Mesenteric fat pad (tissue), 1 donor: ENCODE results near the gene MAP3K10. TPM values are rescaled to one million over a fixed set of nuclear protein-coding genes. Genes with fewer than 3 reads are reported as not detected.
"Not testable (repeated sequence)": the region's sequence is repeated elsewhere in the genome, so short reads cannot be mapped to it uniquely, and the experiment has no call there.

Experiments
- DNase-seq: peaks from one replicate; pipeline ENCODE4 v3.0.0-alpha.2; 2020; ENCODE audit warnings: low spot score
- total RNA-seq: library from RNA; stranded (reverse); fragmentation: NEBNext Ultra II Directional; extraction: Animal tissue kit (Norgen Biotek cat#: 25700); gene quantifications from one replicate; pipeline ENCODE4 v1.2.1, GENCODE V29; 2021
- donor health status: DM: yes; HTN: yes; CAD: no.

The MAP3K10 gene
- total RNA-seq, 1 donor from 2014 or later, result 18.0 TPM

- DNase-seq, result not testable (repeated sequence)
Observed at GRCh38 chr19:40171293-40171692, 19.9 kb upstream of the MAP3K10 start.

GRCh38 chr19:40174092-40174491 is 17.1 kb upstream of the MAP3K10 start:
- DNase-seq, result no peak

GRCh38 chr19:40175820-40176219 is 15.4 kb upstream of the MAP3K10 start:
- no peak for DNase-seq

DNA sequence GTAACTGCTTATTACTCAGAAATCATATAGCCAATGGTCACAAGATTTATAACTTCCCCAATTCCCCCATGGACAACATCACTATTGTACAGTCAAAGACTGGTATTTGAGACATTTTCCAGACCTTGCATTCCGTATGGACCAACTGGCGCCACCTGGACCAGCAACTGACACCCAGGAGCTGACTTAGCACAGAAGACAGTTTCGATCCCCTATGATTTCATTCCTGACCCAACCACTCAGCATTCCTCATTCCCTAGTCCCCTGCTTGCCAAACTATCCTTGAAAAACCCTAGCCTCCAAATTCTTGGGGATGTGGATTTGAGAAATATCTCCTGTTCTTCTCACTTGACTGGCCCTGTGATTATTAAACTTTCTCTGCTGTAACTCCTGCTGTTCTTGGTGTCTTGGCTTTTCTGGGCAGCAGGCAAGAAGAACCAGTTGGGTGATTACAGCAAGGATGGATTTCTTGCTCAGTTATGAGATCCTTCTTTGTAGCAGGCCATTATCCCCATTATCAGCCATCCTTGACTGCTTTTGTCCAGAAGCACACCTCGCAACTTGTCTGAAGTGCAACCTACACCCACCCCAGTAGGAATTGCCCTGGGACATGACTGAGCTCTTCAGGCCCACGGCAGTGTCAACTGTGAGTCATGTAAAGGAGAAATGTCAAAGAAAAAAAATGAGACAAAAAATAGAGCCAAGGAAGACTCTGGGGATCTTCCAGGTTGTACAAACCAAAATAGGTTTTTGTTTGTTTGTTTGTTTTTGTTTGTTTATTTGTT is 13.7 kb upstream of the MAP3K10 start:
- DNase-seq, result no peak

GRCh38 chr19:40178756-40179155 is 12.5 kb upstream of the MAP3K10 start:
- DNase-seq, result no peak

DNA sequence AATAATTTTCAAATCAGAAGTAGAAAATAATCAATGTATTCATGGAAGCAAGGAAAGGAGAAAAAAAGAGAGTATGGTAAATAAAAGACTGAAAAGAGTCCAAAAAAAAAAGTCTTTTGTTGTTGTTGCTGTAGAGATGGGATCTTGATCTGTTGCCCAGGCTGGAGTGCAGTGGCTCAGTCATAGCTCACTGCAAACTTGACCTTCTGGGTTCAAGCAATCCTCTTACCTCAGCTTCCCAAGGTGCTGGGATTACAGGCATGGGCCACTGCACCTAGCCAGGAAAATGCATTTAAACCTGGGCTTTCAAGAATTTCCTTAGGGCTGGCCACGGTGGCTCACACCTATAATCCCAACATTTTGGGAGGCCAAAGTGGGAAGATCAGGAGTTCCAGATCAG is 7.0 kb upstream of the MAP3K10 start:
- no peak for DNase-seq

DNA sequence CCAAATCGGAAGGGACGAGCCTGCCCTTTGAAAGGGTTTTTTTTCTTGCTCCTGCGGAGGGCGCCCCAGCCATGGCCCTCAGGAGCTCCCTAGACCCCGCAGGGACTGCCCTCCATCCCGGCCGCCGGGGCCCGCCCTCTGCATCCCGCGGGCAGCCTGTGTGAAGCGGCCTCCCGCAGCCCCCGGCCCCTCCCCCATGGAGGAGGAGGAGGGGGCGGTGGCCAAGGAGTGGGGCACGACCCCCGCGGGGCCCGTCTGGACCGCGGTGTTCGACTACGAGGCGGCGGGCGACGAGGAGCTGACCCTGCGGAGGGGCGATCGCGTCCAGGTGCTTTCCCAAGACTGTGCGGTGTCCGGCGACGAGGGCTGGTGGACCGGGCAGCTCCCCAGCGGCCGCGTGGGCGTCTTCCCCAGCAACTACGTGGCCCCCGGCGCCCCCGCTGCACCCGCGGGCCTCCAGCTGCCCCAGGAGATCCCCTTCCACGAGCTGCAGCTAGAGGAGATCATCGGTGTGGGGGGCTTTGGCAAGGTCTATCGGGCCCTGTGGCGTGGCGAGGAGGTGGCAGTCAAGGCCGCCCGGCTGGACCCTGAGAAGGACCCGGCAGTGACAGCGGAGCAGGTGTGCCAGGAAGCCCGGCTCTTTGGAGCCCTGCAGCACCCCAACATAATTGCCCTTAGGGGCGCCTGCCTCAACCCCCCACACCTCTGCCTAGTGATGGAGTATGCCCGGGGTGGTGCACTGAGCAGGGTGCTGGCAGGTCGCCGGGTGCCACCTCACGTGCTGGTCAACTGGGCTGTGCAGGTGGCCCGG is 815 bp downstream of the MAP3K10 start:
- no peak for DNase-seq

- no peak for DNase-seq
Observed at GRCh38 chr19:40192758-40193586, 1.7 kb downstream of the MAP3K10 start.

DNA sequence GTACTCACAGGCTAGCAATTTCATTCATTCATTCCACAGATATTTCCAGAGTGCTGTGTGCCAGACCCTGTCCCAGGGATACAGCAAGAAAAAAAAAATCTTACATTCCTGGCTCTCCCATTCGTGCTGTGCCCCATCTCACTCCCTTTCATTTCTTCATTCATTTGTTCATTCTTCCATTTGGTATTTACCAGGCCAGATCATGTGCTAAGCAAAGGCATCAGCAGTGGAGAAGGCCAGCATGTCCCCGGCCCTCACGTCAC is 2.3 kb downstream of the MAP3K10 start:
- DNase-seq, result no peak

DNA sequence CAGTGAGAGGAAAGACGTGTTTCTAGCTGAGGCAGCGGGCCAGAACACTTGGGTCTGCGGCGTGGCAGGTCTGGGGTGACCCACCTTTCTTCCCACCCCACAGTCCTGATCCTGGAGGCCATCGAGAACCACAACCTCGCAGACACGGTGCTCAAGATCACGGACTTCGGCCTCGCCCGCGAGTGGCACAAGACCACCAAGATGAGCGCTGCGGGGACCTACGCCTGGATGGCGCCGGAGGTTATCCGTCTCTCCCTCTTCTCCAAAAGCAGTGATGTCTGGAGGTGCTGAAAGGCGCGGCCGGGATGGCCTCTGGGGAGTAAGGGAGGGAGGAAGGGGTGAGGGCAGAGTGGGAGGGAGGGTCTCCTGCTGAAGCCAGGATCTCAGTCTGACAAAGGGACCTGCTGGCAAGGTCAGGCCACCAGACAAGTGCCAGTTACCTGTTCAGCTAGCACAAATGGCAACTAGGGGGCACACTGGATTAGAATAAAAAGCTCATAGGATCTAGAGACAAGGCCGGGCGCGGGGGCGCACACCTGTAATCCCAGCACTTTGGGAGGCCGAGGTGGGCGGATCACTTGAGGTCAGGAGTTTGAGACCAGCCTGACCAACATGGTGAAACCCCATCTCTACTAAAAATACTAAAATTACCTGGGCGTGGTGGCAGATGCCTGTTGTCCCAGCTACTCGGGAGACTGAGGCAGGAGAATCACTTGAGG is 7.2 kb downstream of the MAP3K10 start:
- no peak for DNase-seq

DNA sequence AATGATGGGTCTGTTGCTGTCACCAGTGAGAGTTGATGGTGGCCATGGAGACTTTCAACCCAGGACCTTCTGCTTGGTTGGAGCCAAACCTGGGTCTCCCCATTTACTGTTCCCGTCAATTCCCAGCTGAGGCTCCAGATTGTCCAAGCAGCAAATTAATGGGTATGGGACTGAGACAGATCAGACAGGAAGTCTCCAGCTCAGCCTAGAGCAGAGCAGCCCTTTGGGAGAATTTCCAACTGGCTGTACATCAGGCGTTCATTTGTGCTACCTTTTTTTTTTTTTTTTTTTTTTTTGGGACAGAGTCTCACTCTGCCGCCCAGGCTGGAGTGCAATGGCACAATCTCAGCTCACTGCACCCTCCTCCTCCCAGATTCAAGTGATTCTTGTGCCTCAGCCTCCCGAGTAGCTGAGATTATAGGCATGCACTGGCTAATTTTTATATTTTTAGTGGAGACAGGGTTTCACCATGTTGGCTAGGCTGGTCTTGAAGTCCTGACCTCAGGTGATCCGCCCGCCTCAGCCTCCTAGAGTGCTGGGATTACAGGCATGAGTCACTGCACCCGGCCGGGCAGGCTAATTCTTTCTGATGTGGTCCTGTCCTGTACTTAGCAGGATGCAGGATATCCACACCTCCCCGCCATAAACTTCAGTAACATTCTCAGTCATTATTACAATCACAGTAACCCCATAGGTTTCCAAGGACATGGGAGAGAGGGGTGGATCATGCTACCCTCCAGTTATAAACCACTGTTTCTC is 9.3 kb downstream of the MAP3K10 start:
- DNase-seq, result no peak

DNA sequence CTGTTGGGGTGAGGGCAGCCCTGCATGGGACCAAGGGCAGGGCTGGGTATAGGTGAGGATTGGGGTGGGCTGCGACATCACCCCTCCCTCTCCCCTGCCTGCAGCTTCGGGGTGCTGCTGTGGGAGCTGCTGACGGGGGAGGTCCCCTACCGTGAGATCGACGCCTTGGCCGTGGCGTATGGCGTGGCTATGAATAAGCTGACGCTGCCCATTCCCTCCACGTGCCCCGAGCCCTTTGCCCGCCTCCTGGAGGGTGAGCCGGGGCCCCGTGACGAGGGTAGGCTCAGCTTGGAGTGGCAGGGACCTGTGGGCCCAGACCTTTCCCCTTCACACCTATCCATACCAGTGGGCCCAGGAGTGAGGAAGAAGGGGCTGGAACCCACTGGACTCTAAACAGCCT is 13.2 kb downstream of the MAP3K10 start:
- no peak for DNase-seq

- DNase-seq, result no peak
Observed at GRCh38 chr19:40205760-40206159, 14.5 kb downstream of the MAP3K10 start.

DNA sequence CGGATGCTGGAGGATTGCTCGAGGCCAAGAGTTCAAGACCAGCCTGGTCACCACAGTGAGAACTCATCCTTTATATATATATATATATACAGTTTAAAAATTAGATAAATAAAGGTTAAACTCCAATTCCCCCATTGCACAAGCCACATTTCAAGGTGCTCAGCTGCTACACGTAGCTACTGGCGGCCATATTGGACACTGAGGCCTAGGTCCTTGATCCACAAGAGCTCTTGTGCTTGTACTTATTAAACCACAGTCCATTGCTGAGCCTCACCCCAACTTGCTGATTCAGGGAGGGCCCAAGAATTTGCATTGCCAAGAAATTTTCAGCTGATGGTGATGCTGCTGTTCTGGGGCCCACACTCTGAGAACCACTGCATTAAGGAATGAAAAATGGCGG is 17.4 kb downstream of the MAP3K10 start:
- DNase-seq, result no peak

GRCh38 chr19:40210889-40211288 is 19.7 kb downstream of the MAP3K10 start:
- no peak for DNase-seq

DNA sequence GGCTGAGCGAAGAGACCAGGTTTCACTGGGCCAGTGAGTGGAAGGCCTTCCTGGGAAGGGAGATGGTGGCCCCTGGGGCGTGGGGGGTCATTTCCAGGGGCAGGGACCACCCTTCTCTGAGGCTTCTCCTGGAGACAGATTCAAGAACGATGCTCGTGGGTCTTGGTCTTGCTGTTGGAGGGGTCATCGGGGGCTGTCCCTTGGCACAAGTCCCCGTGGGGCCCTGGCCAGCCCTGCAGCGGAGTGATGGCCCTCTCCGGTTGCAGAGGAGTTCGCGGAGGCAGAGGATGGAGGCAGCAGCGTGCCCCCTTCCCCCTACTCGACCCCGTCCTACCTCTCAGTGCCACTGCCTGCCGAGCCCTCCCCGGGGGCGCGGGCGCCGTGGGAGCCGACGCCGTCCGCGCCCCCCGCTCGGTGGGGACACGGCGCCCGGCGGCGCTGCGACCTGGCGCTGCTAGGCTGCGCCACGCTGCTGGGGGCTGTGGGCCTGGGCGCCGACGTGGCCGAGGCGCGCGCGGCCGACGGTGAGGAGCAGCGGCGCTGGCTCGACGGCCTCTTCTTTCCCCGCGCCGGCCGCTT is 22.1 kb downstream of the MAP3K10 start:
- DNase-seq, result no peak

DNA sequence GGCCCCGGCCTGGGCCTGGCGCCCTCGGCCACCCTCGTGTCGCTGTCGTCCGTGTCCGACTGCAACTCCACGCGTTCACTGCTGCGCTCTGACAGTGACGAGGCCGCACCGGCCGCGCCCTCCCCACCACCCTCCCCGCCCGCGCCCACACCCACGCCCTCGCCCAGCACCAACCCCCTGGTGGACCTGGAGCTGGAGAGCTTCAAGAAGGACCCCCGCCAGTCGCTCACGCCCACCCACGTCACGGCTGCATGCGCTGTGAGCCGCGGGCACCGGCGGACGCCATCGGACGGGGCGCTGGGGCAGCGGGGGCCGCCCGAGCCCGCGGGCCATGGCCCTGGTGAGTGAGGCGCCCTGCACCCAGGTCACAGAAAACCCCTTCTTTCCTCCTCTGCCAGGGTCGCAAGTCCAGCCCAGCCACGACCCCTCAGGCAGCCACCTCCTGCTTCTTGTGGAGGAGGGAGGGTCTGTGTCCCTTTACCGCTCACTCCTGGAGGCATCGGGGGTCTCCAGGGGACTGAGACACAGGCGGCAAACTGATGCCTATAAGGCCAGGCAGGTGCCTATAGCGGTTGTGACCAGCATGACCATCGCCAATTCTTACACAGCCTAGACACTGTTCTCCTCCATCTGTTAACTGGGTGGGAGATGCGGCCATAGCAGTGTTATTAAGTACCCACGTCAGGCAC is 22.8 kb downstream of the MAP3K10 start:
- no peak for DNase-seq

DNA sequence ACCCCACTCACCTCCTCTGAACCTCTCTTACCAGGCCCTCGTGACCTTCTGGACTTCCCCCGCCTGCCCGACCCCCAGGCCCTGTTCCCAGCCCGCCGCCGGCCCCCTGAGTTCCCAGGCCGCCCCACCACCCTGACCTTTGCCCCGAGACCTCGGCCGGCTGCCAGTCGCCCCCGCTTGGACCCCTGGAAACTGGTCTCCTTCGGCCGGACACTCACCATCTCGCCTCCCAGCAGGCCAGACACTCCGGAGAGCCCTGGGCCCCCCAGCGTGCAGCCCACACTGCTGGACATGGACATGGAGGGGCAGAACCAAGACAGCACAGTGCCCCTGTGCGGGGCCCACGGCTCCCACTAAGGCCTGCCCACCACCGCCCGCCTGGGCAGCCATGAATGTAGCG is 23.7 kb downstream of the MAP3K10 start:
- DNase-seq, result no peak

- DNase-seq, result no peak
Observed at GRCh38 chr19:40216013-40216776, 25.0 kb downstream of the MAP3K10 start.
